Endodermal cell (in vitro differentiated cells): ENCODE measurements around the gene MRFAP1L1. TPM values are rescaled to one million over a fixed set of nuclear protein-coding genes. Genes with fewer than 3 reads are reported as not detected.

Source experiments
- DNase-seq: peaks from one replicate; pipeline ENCODE4 v3.0.0-alpha.2; 2017
- H3K27ac ChIP-seq: 2 replicates; pipeline ENCODE4 v1.5.1; 2013; ENCODE audit warnings: mild to moderate bottlenecking, low read depth, low read length, moderate library complexity
- H3K27me3 ChIP-seq: 2 replicates; pipeline ENCODE4 v1.6.1; 2013; ENCODE audit warnings: mild to moderate bottlenecking, low read length, moderate library complexity; ENCODE audit not compliant: insufficient read depth, control insufficient read depth, poor library complexity, severe bottlenecking
- H3K36me3 ChIP-seq: 2 replicates; pipeline ENCODE4 v1.7.0; 2013; ENCODE audit warnings: mild to moderate bottlenecking, low read length, moderate library complexity; ENCODE audit not compliant: control insufficient read depth, insufficient read depth
- H3K4me1 ChIP-seq: one replicate; pipeline ENCODE4 v1.7.0; 2013; ENCODE audit warnings: low read length; ENCODE audit not compliant: control insufficient read depth, insufficient read depth
- H3K4me3 ChIP-seq: 2 replicates; pipeline ENCODE4 v1.5.1; 2013; ENCODE audit warnings: mild to moderate bottlenecking, low read length, moderate library complexity
- H3K9ac ChIP-seq: 2 replicates; pipeline ENCODE4 v1.6.1; 2013; ENCODE audit warnings: mild to moderate bottlenecking, low read length, moderate library complexity; ENCODE audit not compliant: poor library complexity, severe bottlenecking; ENCODE audit errors: extremely low read depth
- H3K9me3 ChIP-seq: 2 replicates; pipeline ENCODE4 v1.6.1; 2013; ENCODE audit warnings: mild to moderate bottlenecking, low read length, moderate library complexity; ENCODE audit not compliant: control insufficient read depth
- H3K27ac Mint-ChIP-seq: 2 replicates; pipeline ENCODE4 v1.8.0; 2020; ENCODE audit warnings: mixed read lengths
- H3K27me3 Mint-ChIP-seq: 2 replicates; pipeline ENCODE4 v1.8.0; 2021; ENCODE audit warnings: mild to moderate bottlenecking, mixed read lengths; ENCODE audit not compliant: insufficient read depth
- H3K36me3 Mint-ChIP-seq: 2 replicates; pipeline ENCODE4 v1.8.0; 2020; ENCODE audit warnings: low read depth, mixed read lengths
- H3K4me1 Mint-ChIP-seq: 2 replicates; pipeline ENCODE4 v1.8.0; 2020; ENCODE audit warnings: mixed read lengths
- H3K4me3 Mint-ChIP-seq: 2 replicates; pipeline ENCODE4 v1.8.0; 2020; ENCODE audit warnings: mild to moderate bottlenecking, moderate library complexity, mixed read lengths
- H3K9me3 Mint-ChIP-seq: 2 replicates; pipeline ENCODE4 v1.8.0; 2020; ENCODE audit warnings: mild to moderate bottlenecking, mixed read lengths
- WGBS, 2 experiments: methylation state at CpG; one replicate each; pipeline versions ENCODE4 v1.1.5 to v1.1.7; 2013; ENCODE audit warnings: missing lambda C conversion rate in 2 of 2, mixed read lengths in 1 of 2; ENCODE audit not compliant: insufficient coverage in 1 of 2, insufficient read length in 1 of 2; 5-methylcytosine and 5-hydroxymethylcytosine counted together
- total RNA-seq, 2 donors: library from RNA; stranded (reverse); fragmentation: NEBNext Ultra II Directional in 1 of 2; extraction: Animal tissue kit (Norgen Biotek cat#: 25700) in 1 of 2; gene quantifications; 2 replicates in 1 of 2; 3 replicates in 1 of 2; pipeline ENCODE4 v1.2.1, GENCODE V29; 2021
- TF ChIP-seq, protein P1 (sequence below): fragments of 200-600 bp; sonication (generic); conservative IDR thresholded peaks from 2 replicates; pipeline ENCODE4 v1.5.0; 2021; ENCODE audit warnings: antibody characterized with exemption, mild to moderate bottlenecking

The MRFAP1L1 gene
- total RNA-seq, 2 donors from 2014 or later: 45.0 to 50.2 TPM

DNA sequence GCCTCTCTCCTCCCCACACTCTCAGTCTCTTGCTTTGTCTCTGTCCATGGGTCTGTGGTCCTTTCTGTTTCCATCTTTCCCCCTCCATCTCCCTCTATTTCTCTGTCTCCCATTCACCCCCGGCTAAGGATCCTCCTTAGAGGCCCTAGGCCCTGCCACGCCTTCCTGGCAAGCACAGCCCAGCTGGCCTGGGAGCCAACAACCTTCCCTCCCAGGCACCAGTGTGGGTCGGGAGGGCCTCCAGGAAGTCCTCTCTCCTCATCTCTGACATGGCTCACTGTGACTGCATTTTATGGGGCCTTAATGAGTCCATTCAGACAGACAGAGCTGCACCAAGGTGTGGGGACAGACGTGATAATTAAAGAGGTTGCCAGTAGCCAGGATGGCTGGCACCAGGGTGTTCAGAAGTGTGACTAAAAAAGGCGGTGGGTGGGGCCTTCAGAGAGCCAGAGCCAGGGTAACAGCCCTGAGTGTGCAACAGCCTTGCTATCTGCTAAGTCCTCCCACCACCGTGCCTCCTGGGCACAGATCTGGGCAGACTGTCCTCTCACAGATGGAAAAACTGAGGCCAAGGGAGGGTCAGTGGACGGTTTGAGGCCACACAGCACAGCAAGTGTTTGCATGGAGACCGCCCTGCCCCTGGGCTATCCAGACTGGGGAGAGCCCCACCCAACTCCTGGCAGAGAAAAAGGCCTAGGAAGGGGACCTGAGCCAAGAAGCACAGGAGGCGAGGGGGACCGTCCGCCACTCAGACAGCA lies 37.8 kb upstream of the MRFAP1L1 start:
- Histone ChIP-seq H3K27ac (no peak overlapping the region), H3K36me3 (no peaks in the 10 kb centered on the region), H3K9ac (no peak overlapping the region), H3K4me1 (no peaks in the 10 kb centered on the region), H3K27me3 (no peaks in the 10 kb centered on the region), H3K4me3 (no peak overlapping the region), H3K9me3 (no peaks in the 10 kb centered on the region)
- Mint-ChIP-seq H3K36me3 (no peaks in the 10 kb centered on the region), H3K9me3 (peaks cover 2% of the 10 kb centered on the region), H3K4me3 (no peak overlapping the region), H3K27me3 (peaks cover 4% of the 10 kb centered on the region), H3K4me1 (peaks cover 11% of the 10 kb centered on the region), H3K27ac (no peak overlapping the region)
- 90 to 92% methylated on average over 8 to 11 of the region's 11 CpGs for WGBS, 2 experiments
- DNase-seq: no peak
- TF ChIP-seq, protein P1, sequence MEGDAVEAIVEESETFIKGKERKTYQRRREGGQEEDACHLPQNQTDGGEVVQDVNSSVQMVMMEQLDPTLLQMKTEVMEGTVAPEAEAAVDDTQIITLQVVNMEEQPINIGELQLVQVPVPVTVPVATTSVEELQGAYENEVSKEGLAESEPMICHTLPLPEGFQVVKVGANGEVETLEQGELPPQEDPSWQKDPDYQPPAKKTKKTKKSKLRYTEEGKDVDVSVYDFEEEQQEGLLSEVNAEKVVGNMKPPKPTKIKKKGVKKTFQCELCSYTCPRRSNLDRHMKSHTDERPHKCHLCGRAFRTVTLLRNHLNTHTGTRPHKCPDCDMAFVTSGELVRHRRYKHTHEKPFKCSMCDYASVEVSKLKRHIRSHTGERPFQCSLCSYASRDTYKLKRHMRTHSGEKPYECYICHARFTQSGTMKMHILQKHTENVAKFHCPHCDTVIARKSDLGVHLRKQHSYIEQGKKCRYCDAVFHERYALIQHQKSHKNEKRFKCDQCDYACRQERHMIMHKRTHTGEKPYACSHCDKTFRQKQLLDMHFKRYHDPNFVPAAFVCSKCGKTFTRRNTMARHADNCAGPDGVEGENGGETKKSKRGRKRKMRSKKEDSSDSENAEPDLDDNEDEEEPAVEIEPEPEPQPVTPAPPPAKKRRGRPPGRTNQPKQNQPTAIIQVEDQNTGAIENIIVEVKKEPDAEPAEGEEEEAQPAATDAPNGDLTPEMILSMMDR: no peak

- Mint-ChIP-seq H3K27me3 (peaks cover 4% of the 10 kb centered on the region), H3K4me3 (no peak overlapping the region), H3K27ac (no peak overlapping the region), H3K36me3 (no peaks in the 10 kb centered on the region), H3K9me3 (peaks cover 2% of the 10 kb centered on the region), H3K4me1 (peaks cover 10% of the 10 kb centered on the region)
- no peak for DNase-seq
- no peaks in the 10 kb centered on the region for H3K4me1 ChIP-seq
- TF ChIP-seq, protein P1: no peak
- no peaks in the 10 kb centered on the region for H3K36me3 ChIP-seq
- H3K9me3 ChIP-seq: no peaks in the 10 kb centered on the region
- no peak overlapping the region for H3K27ac ChIP-seq
- no peak overlapping the region for H3K4me3 ChIP-seq
- WGBS, 2 experiments: 92% methylated on average over 10 to 20 of the region's 20 CpGs
- no peak overlapping the region for H3K9ac ChIP-seq
- no peaks in the 10 kb centered on the region for H3K27me3 ChIP-seq
These were observed 37.1 kb upstream of the MRFAP1L1 start for GRCh38 chr4:6746721-6747293.

- Histone ChIP-seq H3K36me3 (no peaks in the 10 kb centered on the region), H3K9ac (no peak overlapping the region), H3K9me3 (no peaks in the 10 kb centered on the region), H3K4me3 (no peak overlapping the region), H3K27me3 (no peaks in the 10 kb centered on the region), H3K4me1 (no peaks in the 10 kb centered on the region), H3K27ac (no peak overlapping the region)
- no peak overlapping the region for H3K27ac Mint-ChIP-seq
- DNase-seq: no peak
- no peak overlapping the region for H3K4me3 Mint-ChIP-seq
- H3K9me3 Mint-ChIP-seq: peaks cover 7% of the 10 kb centered on the region
- no peaks in the 10 kb centered on the region for H3K27me3 Mint-ChIP-seq
- H3K36me3 Mint-ChIP-seq: no peaks in the 10 kb centered on the region
- 80 to 99% methylated on average over 7 to 11 of the region's 11 CpGs for WGBS, 2 experiments
- TF ChIP-seq, protein P1: no peak
- H3K4me1 Mint-ChIP-seq: no peaks in the 10 kb centered on the region
These were observed 33.3 kb upstream of the MRFAP1L1 start for GRCh38 chr4:6742989-6743388.
